Endothelial cell of umbilical vein (primary cell): ENCODE data around the gene COL5A1. TPM values are rescaled to one million over a fixed set of nuclear protein-coding genes. Genes with fewer than 3 reads are reported as not detected.

Source experiments
- BruUV-seq: library from RNA; stranded (reverse); fragments of 400-500 nt; replicated peaks from 2 replicates; lab custom pipeline; 2021; lab: Mats Ljungman, UMichigan
- CTCF ChIA-PET: fragments of 300-600, 350-600 bp; sonication (Branson Sonifier 250); formaldehyde crosslinking; loops from one replicate; lab custom pipeline; 2021; ENCODE audit warnings: antibody characterized with exemption, inconsistent platforms; lab: Charles Lee
- POLR2A ChIA-PET: fragments of 300-600, 350-600 bp; sonication (Branson Sonifier 250); formaldehyde crosslinking; loops from one replicate; lab custom pipeline; 2021; ENCODE audit warnings: antibody characterized with exemption, inconsistent platforms; lab: Charles Lee
- DNase-seq: peaks from one replicate; pipeline ENCODE4 v3.0.0-alpha.2; 2011; ENCODE audit warnings: low read depth, low spot score
- FAIRE-seq: peaks from 2 replicates; lab custom pipeline; 2011; peaks lifted over from hg19 to GRCh38; lab: Jason Lieb, UNC
- H2AFZ ChIP-seq: 2 replicates; pipeline ENCODE4 v1.6.0; 2012; ENCODE audit warnings: low read depth, low read length, control low read depth, inconsistent platforms
- H3K27ac ChIP-seq: 2 replicates; pipeline ENCODE4 v1.5.1; 2011; ENCODE audit warnings: low read depth, mild to moderate bottlenecking, control low read depth, low read length, moderate library complexity; ENCODE audit not compliant: insufficient read depth
- H3K27me3 ChIP-seq, 2 experiments: 2 replicates each; pipeline versions ENCODE4 v1.6.0 to v1.6.1; 2011; ENCODE audit warnings: low read length in 2 of 2, mixed read lengths in 1 of 2; ENCODE audit not compliant: control insufficient read depth in 2 of 2, insufficient read depth in 2 of 2
- H3K36me3 ChIP-seq, 2 experiments: 2 replicates in 1 of 2; 3 replicates in 1 of 2; pipeline ENCODE4 v1.5.1; 2011; ENCODE audit warnings: low read length in 2 of 2, mild to moderate bottlenecking in 1 of 2, moderate library complexity in 1 of 2; ENCODE audit not compliant: control insufficient read depth in 2 of 2, insufficient read depth in 2 of 2; ENCODE audit errors: extremely low read depth in 1 of 2
- H3K4me1 ChIP-seq: 3 replicates; pipeline ENCODE4 v1.5.1; 2011; ENCODE audit warnings: mild to moderate bottlenecking, low read length; ENCODE audit not compliant: control insufficient read depth, insufficient read depth; ENCODE audit errors: extremely low read depth
- H3K4me2 ChIP-seq: 2 replicates; pipeline ENCODE4 v1.6.1; 2011; ENCODE audit warnings: low read length, control low read depth, mixed read lengths; ENCODE audit not compliant: insufficient read depth
- H3K4me3 ChIP-seq, 3 experiments: fragments of 200-600 bp in 1 of 3; sonication (generic), shearing (Covaris generic) in 1 of 3; replicated peaks in 1 of 3; 2 replicates each; pipeline ENCODE4 v1.5.1; 2011 to 2016; ENCODE audit warnings: control low read depth in 3 of 3, low read length in 3 of 3, mild to moderate bottlenecking in 2 of 3, inconsistent platforms in 1 of 3, low read depth in 1 of 3, moderate library complexity in 1 of 3; ENCODE audit not compliant: insufficient read depth in 1 of 3
- H3K79me2 ChIP-seq: 2 replicates; pipeline ENCODE4 v1.6.0; 2012; ENCODE audit warnings: low read length, inconsistent platforms; ENCODE audit not compliant: control insufficient read depth, insufficient read depth
- H3K9ac ChIP-seq: replicated peaks from 2 replicates; pipeline ENCODE3; 2011; ENCODE audit warnings: low read length, control low read depth; ENCODE audit not compliant: insufficient read depth; ENCODE audit errors: extremely low read depth
- H3K9me1 ChIP-seq: replicated peaks from 3 replicates; pipeline ENCODE4 v1.6.0; 2011; ENCODE audit warnings: mild to moderate bottlenecking, low read length; ENCODE audit not compliant: control insufficient read depth, insufficient read depth; ENCODE audit errors: extremely low read depth
- H3K9me3 ChIP-seq: replicated peaks from 2 replicates; pipeline ENCODE4 v1.5.1; 2012; ENCODE audit warnings: low read length, inconsistent platforms; ENCODE audit not compliant: control insufficient read depth, insufficient read depth
- H4K20me1 ChIP-seq: replicated peaks from 2 replicates; pipeline ENCODE3; 2011; ENCODE audit warnings: mild to moderate bottlenecking, low read length; ENCODE audit not compliant: control insufficient read depth, insufficient read depth; ENCODE audit errors: extremely low read depth
- EZH2 ChIP-seq: IDR thresholded peaks from 2 replicates; pipeline ENCODE4 v1.6.1; 2012; ENCODE audit warnings: borderline replicate concordance, low read depth, mild to moderate bottlenecking, moderate library complexity, low read length, inconsistent platforms; ENCODE audit not compliant: severe bottlenecking
- FOS ChIP-seq: IDR thresholded peaks from 2 replicates; pipeline ENCODE4 v1.6.1; 2011; ENCODE audit warnings: mild to moderate bottlenecking, low read length, moderate library complexity, borderline replicate concordance; ENCODE audit not compliant: insufficient read depth
- GATA2 ChIP-seq: IDR thresholded peaks from 2 replicates; pipeline ENCODE4 v1.7.0; 2011; ENCODE audit warnings: low read depth, mild to moderate bottlenecking, moderate library complexity, mixed read lengths, low read length; ENCODE audit not compliant: insufficient read length, insufficient read depth
- JUN ChIP-seq: IDR thresholded peaks from 2 replicates; pipeline ENCODE4 v1.6.1; 2011; ENCODE audit warnings: borderline replicate concordance, low read depth; ENCODE audit not compliant: insufficient read length, insufficient read depth
- MYC ChIP-seq: IDR thresholded peaks from one replicate; pipeline ENCODE4 v1.6.1; 2011; ENCODE audit warnings: mild to moderate bottlenecking, low read depth, low read length
- POLR2A ChIP-seq: IDR thresholded peaks from 2 replicates; pipeline ENCODE4 v1.6.1; 2012; ENCODE audit warnings: low read depth, mild to moderate bottlenecking, control low read depth, low read length
- POLR2AphosphoS5 ChIP-seq: IDR thresholded peaks from 2 replicates; pipeline ENCODE4 v1.6.1; 2012; ENCODE audit warnings: low read depth, mild to moderate bottlenecking, control low read depth, low read length, moderate library complexity; ENCODE audit not compliant: insufficient read depth
- dilution Hi-C: fragments of 300-500 bp; cut with MboI; formaldehyde crosslinking; loops from one replicate; pipeline ENCODE4 v1.15.0; 2019; ENCODE audit warnings: low sequenced_read_pairs; ENCODE audit not compliant: extremely low pct_ligation_motif_present
- intact Hi-C: fragments of 100-400 bp; cut with micrococcal nuclease; formaldehyde crosslinking; loops from one replicate; pipeline ENCODE4 v1.10.0; 2022
- polyA plus RNA-seq, 4 experiments: library from polyadenylated mRNA; depleted of rRNA in 3 of 4; stranded (reverse) in 3 of 4; unstranded in 1 of 4; fragments of >200 nt; gene quantifications; 2 replicates each; pipeline versions ENCODE4 v1.2.1 to v1.2.3, GENCODE V29; 2011 to 2012; ENCODE audit warnings: missing spikeins in 1 of 4
- total RNA-seq: library from RNA; stranded (reverse); gene quantifications from 2 replicates; pipeline ENCODE4 v1.2.3, GENCODE V29; 2021
- TF ChIP-seq, protein P1 (sequence below), 2 donors: IDR thresholded peaks; 1 replicate in 1 of 2; 2 replicates in 1 of 2; pipeline ENCODE4 v1.5.1; 2011; ENCODE audit warnings: low read length in 2 of 2, mild to moderate bottlenecking in 2 of 2, moderate library complexity in 2 of 2, control low read depth in 1 of 2, inconsistent platforms in 1 of 2, low read depth in 1 of 2; ENCODE audit not compliant: insufficient read depth in 1 of 2; ENCODE audit errors: extremely low read depth in 1 of 2
- TF ChIP-seq, protein P2 (sequence below): IDR thresholded peaks from 2 replicates; pipeline ENCODE4 v1.6.1; 2011; ENCODE audit not compliant: insufficient read depth, insufficient read length

COL5A1 gene
- total and polyA plus RNA-seq, 2 donors (not counting 3 experiments of a cell fraction or from before 2014, with no cell fraction given): 97.4 to 175 TPM

DNA sequence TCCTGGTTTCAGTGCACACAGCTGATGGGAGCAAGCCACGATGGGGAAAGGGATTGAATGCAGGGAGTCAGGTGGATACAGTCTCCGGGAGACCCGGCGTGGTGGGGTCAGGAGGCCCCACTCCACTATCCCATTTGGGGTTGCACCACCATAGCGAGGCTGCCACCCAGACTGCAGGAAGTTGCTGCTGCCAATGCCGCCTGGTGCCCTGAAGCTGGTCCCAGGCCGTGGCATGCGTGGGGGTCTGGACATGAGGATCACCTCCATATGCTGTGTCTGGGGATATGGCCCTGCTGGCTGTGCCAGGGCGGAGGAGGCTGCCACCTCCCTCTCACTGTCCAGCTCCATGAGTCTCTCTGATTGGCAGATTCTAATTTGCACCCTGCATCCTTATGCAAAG is 45.3 kb downstream of the COL5A1 start:
- TF ChIP-seq FOS: no peak
- TF ChIP-seq, protein P1, sequence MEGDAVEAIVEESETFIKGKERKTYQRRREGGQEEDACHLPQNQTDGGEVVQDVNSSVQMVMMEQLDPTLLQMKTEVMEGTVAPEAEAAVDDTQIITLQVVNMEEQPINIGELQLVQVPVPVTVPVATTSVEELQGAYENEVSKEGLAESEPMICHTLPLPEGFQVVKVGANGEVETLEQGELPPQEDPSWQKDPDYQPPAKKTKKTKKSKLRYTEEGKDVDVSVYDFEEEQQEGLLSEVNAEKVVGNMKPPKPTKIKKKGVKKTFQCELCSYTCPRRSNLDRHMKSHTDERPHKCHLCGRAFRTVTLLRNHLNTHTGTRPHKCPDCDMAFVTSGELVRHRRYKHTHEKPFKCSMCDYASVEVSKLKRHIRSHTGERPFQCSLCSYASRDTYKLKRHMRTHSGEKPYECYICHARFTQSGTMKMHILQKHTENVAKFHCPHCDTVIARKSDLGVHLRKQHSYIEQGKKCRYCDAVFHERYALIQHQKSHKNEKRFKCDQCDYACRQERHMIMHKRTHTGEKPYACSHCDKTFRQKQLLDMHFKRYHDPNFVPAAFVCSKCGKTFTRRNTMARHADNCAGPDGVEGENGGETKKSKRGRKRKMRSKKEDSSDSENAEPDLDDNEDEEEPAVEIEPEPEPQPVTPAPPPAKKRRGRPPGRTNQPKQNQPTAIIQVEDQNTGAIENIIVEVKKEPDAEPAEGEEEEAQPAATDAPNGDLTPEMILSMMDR (IDR thresholded peaks at IDR 0.05; ENCODE audit: extremely low read depth in 1 of 2, insufficient read depth in 1 of 2, low read depth in 1 of 2, low read length in 2 of 2): no peak
- TF ChIP-seq POLR2A: no peak
- no peak for TF ChIP-seq JUN
- TF ChIP-seq EZH2: no peak
- TF ChIP-seq, protein P2, sequence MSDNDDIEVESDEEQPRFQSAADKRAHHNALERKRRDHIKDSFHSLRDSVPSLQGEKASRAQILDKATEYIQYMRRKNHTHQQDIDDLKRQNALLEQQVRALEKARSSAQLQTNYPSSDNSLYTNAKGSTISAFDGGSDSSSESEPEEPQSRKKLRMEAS: no peak
- TF ChIP-seq MYC: no peak
- no peak for TF ChIP-seq POLR2AphosphoS5
- no peak for TF ChIP-seq GATA2
- H3K36me3 ChIP-seq: peaks cover 0 to 7% of the 10 kb centered on the region in 2 experiments
- H3K9me1 ChIP-seq: no peaks in the 10 kb centered on the region
- no peak overlapping the region for H3K27ac ChIP-seq
- POLR2A ChIA-PET: no interaction called here
- no peaks in the 10 kb centered on the region for H4K20me1 ChIP-seq
- intact Hi-C loops (no loop called here), dilution Hi-C loops (no loop called here)
- H3K4me3 ChIP-seq: no peak overlapping the region
- no peak overlapping the region for H3K9ac ChIP-seq
- H3K9me3 ChIP-seq: no peaks in the 10 kb centered on the region
- H2AFZ ChIP-seq: no peak overlapping the region
- FAIRE-seq (no peak), DNase-seq (no peak)
- H3K4me1 ChIP-seq: no peaks in the 10 kb centered on the region
- CTCF ChIA-PET: interaction anchor here (1.3 to 4.3 kb wide), 4 partner anchors 10 to 238 kb away, joined by 3 to 50 read pairs (median 6); no protein-coding TSS in a partner anchor
- H3K79me2 ChIP-seq: peaks cover 19% of the 10 kb centered on the region
- no peak overlapping the region for H3K4me2 ChIP-seq
- no peaks in the 10 kb centered on the region for H3K27me3 ChIP-seq
- no TSS peak for BruUV-seq
